ENCODE data around the gene LUZP1. TPM values are rescaled to one million over a fixed set of nuclear protein-coding genes. Genes with fewer than 3 reads are reported as not detected.

Gene LUZP1
- total and polyA plus RNA-seq, 10 of the 15 experiments (the other 5 are each of a cell fraction or from before 2014, with no cell fraction given), result 11.3 to 28.2 (median 17.3) TPM

GRCh38 chr1:23169727-23170335, 1.2 kb upstream of the LUZP1 start:
- no peak overlapping the region; the same call in 1 of the 2 replicates for H3K4me3 ChIP-seq
- WGBS (ENCODE audit: insufficient coverage, insufficient replicate concordance, low lambda C conversion rate, missing lambda C conversion rate), result 0% methylated on average over 5 of the region's 5 CpGs
- H2AFZ ChIP-seq (ENCODE audit: control insufficient read depth, low read depth, low read length), result peak overlapping the region; percentile 77
- no peaks in the 10 kb centered on the region for H3K9me3 ChIP-seq (replicated peaks; ENCODE audit: control insufficient read depth, insufficient read depth, low read length)
- ChIA-PET POLR2A (interaction anchor here (0.6 to 1.8 kb wide), 6 partner anchors 9 to 198 kb away, joined by 4 to 6 read pairs (median 4); no protein-coding TSS in a partner anchor), CTCF (interaction anchor here (1.5 to 6.9 kb wide), 3 partner anchors 9 to 70 kb away, joined by 5 to 41 read pairs (median 5); no protein-coding TSS in a partner anchor), SMC1A (ENCODE audit: uncharacterized antibody, unreplicated experiment) (interaction anchor here (0.7 to 8.2 kb wide), 9 partner anchors 8 to 149 kb away, joined by 3 to 65 read pairs (median 3); no protein-coding TSS in a partner anchor), RAD21 (ENCODE audit: unreplicated experiment) (interaction anchor here (0.7 to 2.4 kb wide), 5 partner anchors 8 to 70 kb away, joined by 3 to 12 read pairs (median 3); no protein-coding TSS in a partner anchor)
- H3K4me1 ChIP-seq (ENCODE audit: control insufficient read depth, insufficient read depth, low read length), result peaks cover 13% of the 10 kb centered on the region
- in situ Hi-C loops (cut with MboI) (no loop called here), intact Hi-C loops (cut with micrococcal nuclease; ENCODE audit: unreplicated experiment) (no loop called here)
- no peak for FAIRE-seq
- H3K36me3 ChIP-seq (ENCODE audit: control insufficient read depth in 2 of 2, insufficient read depth in 2 of 2, low read length in 1 of 2), result no peaks in the 10 kb centered on the region
- BruUV-seq (replicated peaks), result no TSS peak
- TF ChIP-seq USF2 (IDR thresholded peaks at IDR 0.05; ENCODE audit: borderline replicate concordance, low read depth, low read length), result peak; percentile 59
- no peak for TF ChIP-seq SIX5 (IDR thresholded peaks at IDR 0.05; ENCODE audit: low read depth, low read length, severe bottlenecking)
- TF ChIP-seq ZZZ3 (IDR thresholded peaks at IDR 0.05; ENCODE audit: control insufficient read depth, insufficient read length, low read depth), result no peak
- TF ChIP-seq ZNF217 (IDR thresholded peaks at IDR 0.05), result no peak
- no peak for TF ChIP-seq CHD1 (IDR thresholded peaks at IDR 0.05; ENCODE audit: low read depth, low read length)
- no peak for TF ChIP-seq ZBTB40 (IDR thresholded peaks at IDR 0.05; ENCODE audit: borderline replicate concordance)
- TF ChIP-seq SREBF1 (IDR thresholded peaks at IDR 0.05; ENCODE audit: low read length), result no peak
- TF ChIP-seq RAD51 (IDR thresholded peaks at IDR 0.05), result peak; percentile 76; the same call in 1 of the 2 replicates
- no peak for TF ChIP-seq JUNB (IDR thresholded peaks at IDR 0.05)
- no peak for TF ChIP-seq ELK1 (IDR thresholded peaks at IDR 0.05; ENCODE audit: low read depth, low read length)
- TF ChIP-seq SRF (IDR thresholded peaks at IDR 0.05; ENCODE audit: low read depth in 2 of 2, low read length in 2 of 2), result no peak
- peak overlapping the region; percentile 77; the same call in 1 of the 2 replicates for H3K4me2 ChIP-seq (ENCODE audit: control insufficient read depth, insufficient read depth)
- H3K9ac ChIP-seq (ENCODE audit: control insufficient read depth, insufficient read depth, low read length), result no peak overlapping the region
- no peak overlapping the region for H3K27ac ChIP-seq (ENCODE audit: control insufficient read depth, insufficient read depth)
- no peaks in the 10 kb centered on the region for H3K27me3 ChIP-seq (replicated peaks in 1 of 2; ENCODE audit: control insufficient read depth in 2 of 2, insufficient read depth in 2 of 2, low read length in 1 of 2)
- no peak for DNase-seq (ENCODE audit: low read depth, low spot score)
- peak; percentile 32 for ATAC-seq
- peaks cover 19% of the 10 kb centered on the region for H3K79me2 ChIP-seq (ENCODE audit: control insufficient read depth, insufficient read depth, low read length)
- H4K20me1 ChIP-seq (ENCODE audit: control insufficient read depth, insufficient read depth), result no peaks in the 10 kb centered on the region

Data from GM12878 (cell line).